A549 treated with AZD9567 at 1 μM for 4 hours (cell line): ENCODE data around the gene PQBP1. TPM values are rescaled to one million over a fixed set of nuclear protein-coding genes. Genes with fewer than 3 reads are reported as not detected.

Experiments used
- total RNA-seq: library from RNA; stranded (reverse); fragments of 200-300 nt; extraction: Qiagen RNA extraction; gene quantifications from 5 replicates; pipeline ENCODE4 v1.2.3, GENCODE V29; 2022; ENCODE audit not compliant: insufficient read depth

Gene PQBP1
- total RNA-seq: 96.7 to 107 TPM (median 104 TPM) in 5 replicates

GRCh38 chrX:48897625-48898306, at the start of gene PQBP1, which contains the start of gene TIMM17B:
Gene PQBP1 (plus strand): TSS chrX:48897930. CDS start chrX:48898510, 580 bp downstream.
Gene TIMM17B (minus strand): TSS chrX:48897768. CDS start chrX:48897749, 19 bp downstream.

GRCh38 chrX:48911412-48912182, 13.9 kb downstream of the PQBP1 start, which contains the start of gene SLC35A2:
Gene SLC35A2 (minus strand): TSS chrX:48911646. CDS start chrX:48911636, 10 bp downstream.

DNA sequence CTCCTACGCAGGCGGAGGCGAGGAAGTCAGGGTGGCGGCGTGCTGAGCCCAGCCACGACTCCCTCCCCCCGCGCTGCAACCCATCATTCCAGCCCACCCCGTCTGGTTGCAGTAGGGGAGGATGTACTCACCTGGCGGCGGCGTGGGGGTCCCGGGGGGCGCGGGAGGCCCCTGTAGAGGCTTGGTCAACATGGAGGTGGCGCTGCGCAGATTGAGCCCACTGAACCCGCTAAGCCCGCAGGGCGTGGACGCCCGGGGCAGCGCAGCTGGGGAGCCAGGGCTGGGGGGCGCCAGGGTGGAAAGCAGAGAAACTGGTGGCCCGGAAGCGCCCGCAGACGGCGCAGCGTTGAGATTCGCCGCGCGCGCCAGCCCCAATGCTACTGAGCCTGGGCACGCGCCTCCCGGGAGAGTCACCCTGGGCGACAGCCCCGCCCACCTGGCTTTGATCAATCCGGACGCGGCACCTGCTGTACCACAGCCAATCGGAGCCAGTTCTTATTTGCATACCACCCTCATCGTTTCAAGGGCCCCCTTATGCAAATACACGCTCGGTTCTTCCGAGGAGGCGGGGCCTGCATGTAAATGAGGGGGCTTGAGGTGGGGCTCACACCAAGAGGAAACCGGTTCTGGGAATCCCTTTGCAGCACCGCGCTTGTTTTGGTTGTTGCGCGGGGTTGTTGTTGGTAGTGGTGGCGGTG, 21.1 kb downstream of the PQBP1 start, which contains the start of gene PIM2:
Gene PIM2 (minus strand): TSS at position 382 of the 698 bp plus-strand sequence. CDS start 190 bp downstream, at position 192.

Other genes starting within 250 kb of the PQBP1 start
- 0.31 to 0.52 TPM (median 0.36 TPM) in 4 of 5 replicates, not detected in the other for gene WAS, start 214.1 kb upstream of the PQBP1 start, total RNA-seq
- 17.9 to 21.6 TPM (median 20.6 TPM) in 5 replicates for gene SUV39H1, start 201.2 kb upstream of the PQBP1 start, total RNA-seq
- not detected in 5 replicates for gene GLOD5, start 136.2 kb upstream of the PQBP1 start, total RNA-seq
- gene GATA1, start 111.3 kb upstream of the PQBP1 start, total RNA-seq: not detected in 5 replicates
- gene HDAC6, start 95.9 kb upstream of the PQBP1 start, total RNA-seq: 29.7 to 32.6 TPM (median 31.5 TPM) in 5 replicates
- 0.10 TPM in 1 of 5 replicates, not detected in the others for gene ERAS, start 71.4 kb upstream of the PQBP1 start, total RNA-seq
- 17.7 to 49.2 TPM (median 41.6 TPM) in 5 replicates for gene PCSK1N, start 62.3 kb upstream of the PQBP1 start, total RNA-seq
- gene TIMM17B, start 162 bp upstream of the PQBP1 start, total RNA-seq: 83.7 to 111 TPM (median 99.2 TPM) in 5 replicates
- gene SLC35A2, start 13.7 kb downstream of the PQBP1 start, total RNA-seq: 41.9 to 70.7 TPM (median 67.0 TPM) in 5 replicates
- 9.7 to 11.7 TPM (median 10.3 TPM) in 5 replicates for gene PIM2, start 21.1 kb downstream of the PQBP1 start, total RNA-seq
- gene OTUD5, start 59.7 kb downstream of the PQBP1 start, total RNA-seq: 61.0 to 65.5 TPM (median 61.7 TPM) in 5 replicates
- 1.0 to 3.0 TPM (median 1.1 TPM) in 5 replicates for gene KCND1, start 73.9 kb downstream of the PQBP1 start, total RNA-seq
- gene GRIPAP1, start 104.3 kb downstream of the PQBP1 start, total RNA-seq: 18.8 to 22.2 TPM (median 21.0 TPM) in 5 replicates
- 35.5 to 46.3 TPM (median 43.2 TPM) in 5 replicates for gene TFE3, start 145.4 kb downstream of the PQBP1 start, total RNA-seq
- gene CCDC120, start 161.1 kb downstream of the PQBP1 start, total RNA-seq: 1.2 to 3.7 TPM (median 2.9 TPM) in 5 replicates
- gene PRAF2, start 176.1 kb downstream of the PQBP1 start, total RNA-seq: 40.6 to 51.0 TPM (median 46.0 TPM) in 5 replicates
- gene WDR45, start 182.0 kb downstream of the PQBP1 start, total RNA-seq: 41.3 to 56.4 TPM (median 53.4 TPM) in 5 replicates
- 19.2 to 24.7 TPM (median 23.7 TPM) in 5 replicates for gene GPKOW, start 225.8 kb downstream of the PQBP1 start, total RNA-seq